Neural progenitor cell (in vitro differentiated cells): ENCODE results near the gene ANKRD23.

Experiments
- CTCF ChIP-seq: fragments of 200-600 bp; sonication (generic); IDR thresholded peaks from 2 replicates; pipeline ENCODE4 v1.5.1; 2017; ENCODE audit warnings: antibody characterized with exemption, mild to moderate bottlenecking
- EZH2 ChIP-seq: fragments of 200-600 bp; sonication (generic); IDR thresholded peaks from 2 replicates; pipeline ENCODE4 v1.6.1; 2017; ENCODE audit warnings: antibody characterized with exemption, mild to moderate bottlenecking, moderate library complexity
- EZH2phosphoT487 ChIP-seq: fragments of 200-600 bp; sonication (generic); IDR thresholded peaks from 2 replicates; pipeline ENCODE4 v1.6.1; 2017; ENCODE audit warnings: antibody characterized with exemption

GRCh38 chr2:96837575-96837974, 6.2 kb downstream of the ANKRD23 start:
- TF ChIP-seq EZH2: no peak
- no peak for TF ChIP-seq CTCF
- TF ChIP-seq EZH2phosphoT487: no peak
